CD4-positive, alpha-beta T cell (primary cell): ENCODE results near the gene CRTAC1. TPM values are rescaled to one million over a fixed set of nuclear protein-coding genes. Genes with fewer than 3 reads are reported as not detected.

Experiments
- ATAC-seq: fragments of 200-7000 bp; cut with Tn5 transposase; one replicate; pipeline ENCODE4 v1.10.0; 2022; ENCODE audit warnings: mild to moderate bottlenecking; ENCODE audit not compliant: poor library complexity
- CTCF ChIA-PET: fragments of 350-600 bp; sonication (Branson Sonifier 250); formaldehyde crosslinking; loops from one replicate; lab custom pipeline; 2021; ENCODE audit warnings: antibody characterized with exemption, inconsistent platforms; lab: Charles Lee
- POLR2A ChIA-PET: fragments of 350-600 bp; sonication (Branson Sonifier 250); formaldehyde crosslinking; loops from one replicate; lab custom pipeline; 2021; ENCODE audit warnings: antibody characterized with exemption, inconsistent platforms; lab: Charles Lee
- DNase-seq, 14 experiments: peaks; one replicate each; pipeline ENCODE4 v3.0.0-alpha.2; 2013 to 2020; ENCODE audit warnings: mixed read lengths in 2 of 14
- H3K27ac ChIP-seq, 2 donors: one replicate each; pipeline versions ENCODE4 v1.5.1 to v1.7.0; 2013; ENCODE audit warnings: low read length in 2 of 2, low read depth in 1 of 2, mild to moderate bottlenecking in 1 of 2
- H3K27me3 ChIP-seq, 2 experiments: 1 replicate in 1 of 2; 2 replicates in 1 of 2; pipeline versions ENCODE4 v1.6.1 to v1.7.0; 2013; ENCODE audit warnings: low read length in 2 of 2, control low read depth in 1 of 2, mild to moderate bottlenecking in 1 of 2, moderate library complexity in 1 of 2; ENCODE audit not compliant: insufficient read depth in 2 of 2, control insufficient read depth in 1 of 2
- H3K36me3 ChIP-seq: one replicate; pipeline ENCODE4 v1.6.1; 2013; ENCODE audit warnings: low read length, control low read depth; ENCODE audit not compliant: insufficient read depth
- H3K4me1 ChIP-seq: one replicate; pipeline ENCODE4 v1.6.1; 2013; ENCODE audit warnings: low read length, control low read depth; ENCODE audit not compliant: insufficient read depth
- H3K4me3 ChIP-seq: one replicate; pipeline ENCODE4 v1.5.1; 2013; ENCODE audit warnings: mild to moderate bottlenecking, low read length, moderate library complexity
- H3K9me3 ChIP-seq, 2 experiments: 1 replicate in 1 of 2; 2 replicates in 1 of 2; pipeline versions ENCODE4 v1.6.1 to v1.7.0; 2013; ENCODE audit warnings: low read length in 2 of 2, mild to moderate bottlenecking in 2 of 2, control low read depth in 1 of 2, moderate library complexity in 1 of 2; ENCODE audit not compliant: control insufficient read depth in 1 of 2, insufficient read depth in 1 of 2
- H3K27ac Mint-ChIP-seq: one replicate; pipeline ENCODE4 v1.8.0; 2020; ENCODE audit warnings: mixed read lengths
- H3K27me3 Mint-ChIP-seq: one replicate; pipeline ENCODE4 v1.8.0; 2021; ENCODE audit warnings: mixed read lengths
- H3K36me3 Mint-ChIP-seq: one replicate; pipeline ENCODE4 v1.8.0; 2021; ENCODE audit warnings: low read depth, mixed read lengths
- H3K4me1 Mint-ChIP-seq: one replicate; pipeline ENCODE4 v1.8.0; 2021; ENCODE audit warnings: low read depth, mixed read lengths
- H3K4me3 Mint-ChIP-seq: one replicate; pipeline ENCODE4 v1.8.0; 2020; ENCODE audit warnings: mild to moderate bottlenecking, mixed read lengths
- H3K9me3 Mint-ChIP-seq: one replicate; pipeline ENCODE4 v1.8.0; 2020; ENCODE audit warnings: mixed read lengths
- intact Hi-C, 2 experiments: fragments of 100-400 bp; cut with DNase I in 1 of 2; cut with micrococcal nuclease in 1 of 2; formaldehyde crosslinking; loops; one replicate each; pipeline versions ENCODE4 v1.15.1 to v1.9.0; 2023 to 2025; cut with DNase I, micrococcal nuclease
- total RNA-seq, 174 experiments: library from RNA in 2 of 174; stranded (reverse) in 2 of 174; gene quantifications; one replicate each; pipeline ENCODE4 v1.2.3 and lab custom pipeline; 2021 to 2026
- TF ChIP-seq, protein P1 (sequence below): fragments of 200-600 bp; IDR thresholded peaks from one replicate; pipeline ENCODE4 v1.8.0; 2022; ENCODE audit warnings: antibody characterized with exemption, mild to moderate bottlenecking

CRTAC1 gene
- total RNA-seq, 2 experiments from 2014 or later, result not detected

DNA sequence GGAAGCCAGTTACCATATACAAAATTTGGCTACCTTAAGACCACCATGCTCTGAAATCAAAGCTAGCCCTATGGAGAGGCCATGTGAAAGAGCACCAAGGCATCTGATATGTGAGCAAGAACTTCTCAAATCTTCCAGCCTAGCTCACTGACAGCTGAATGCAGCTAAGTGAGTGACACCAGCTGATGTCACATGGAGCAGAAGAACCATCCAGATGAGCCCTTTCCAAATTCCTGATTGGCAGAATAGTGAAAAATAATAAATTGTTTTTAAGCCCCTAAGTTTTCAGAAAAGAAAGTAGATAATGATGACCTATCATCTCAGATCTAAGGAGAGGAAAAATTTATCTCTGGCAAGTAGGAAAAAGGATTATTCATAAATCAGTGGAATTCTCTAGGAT, 85.6 kb downstream of the CRTAC1 start:
- Mint-ChIP-seq H3K4me3 (no peak overlapping the region), H3K4me1 (no peaks in the 10 kb centered on the region), H3K27ac (no peak overlapping the region), H3K9me3 (no peaks in the 10 kb centered on the region), H3K36me3 (no peaks in the 10 kb centered on the region), H3K27me3 (peaks cover 62% of the 10 kb centered on the region)
- intact Hi-C loops, result no loop called here
- no peaks in the 10 kb centered on the region for H3K9me3 ChIP-seq
- CTCF ChIA-PET, result no interaction called here
- no peaks in the 10 kb centered on the region for H3K4me1 ChIP-seq
- H3K36me3 ChIP-seq, result no peaks in the 10 kb centered on the region
- ATAC-seq, result no peak
- no peak overlapping the region for H3K4me3 ChIP-seq
- POLR2A ChIA-PET, result no interaction called here
- TF ChIP-seq, protein P1, sequence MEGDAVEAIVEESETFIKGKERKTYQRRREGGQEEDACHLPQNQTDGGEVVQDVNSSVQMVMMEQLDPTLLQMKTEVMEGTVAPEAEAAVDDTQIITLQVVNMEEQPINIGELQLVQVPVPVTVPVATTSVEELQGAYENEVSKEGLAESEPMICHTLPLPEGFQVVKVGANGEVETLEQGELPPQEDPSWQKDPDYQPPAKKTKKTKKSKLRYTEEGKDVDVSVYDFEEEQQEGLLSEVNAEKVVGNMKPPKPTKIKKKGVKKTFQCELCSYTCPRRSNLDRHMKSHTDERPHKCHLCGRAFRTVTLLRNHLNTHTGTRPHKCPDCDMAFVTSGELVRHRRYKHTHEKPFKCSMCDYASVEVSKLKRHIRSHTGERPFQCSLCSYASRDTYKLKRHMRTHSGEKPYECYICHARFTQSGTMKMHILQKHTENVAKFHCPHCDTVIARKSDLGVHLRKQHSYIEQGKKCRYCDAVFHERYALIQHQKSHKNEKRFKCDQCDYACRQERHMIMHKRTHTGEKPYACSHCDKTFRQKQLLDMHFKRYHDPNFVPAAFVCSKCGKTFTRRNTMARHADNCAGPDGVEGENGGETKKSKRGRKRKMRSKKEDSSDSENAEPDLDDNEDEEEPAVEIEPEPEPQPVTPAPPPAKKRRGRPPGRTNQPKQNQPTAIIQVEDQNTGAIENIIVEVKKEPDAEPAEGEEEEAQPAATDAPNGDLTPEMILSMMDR, result no peak
- H3K27me3 ChIP-seq, result peaks cover 7 to 15% of the 10 kb centered on the region in 2 experiments
- DNase-seq, result no peak
- no peak overlapping the region for H3K27ac ChIP-seq

DNA sequence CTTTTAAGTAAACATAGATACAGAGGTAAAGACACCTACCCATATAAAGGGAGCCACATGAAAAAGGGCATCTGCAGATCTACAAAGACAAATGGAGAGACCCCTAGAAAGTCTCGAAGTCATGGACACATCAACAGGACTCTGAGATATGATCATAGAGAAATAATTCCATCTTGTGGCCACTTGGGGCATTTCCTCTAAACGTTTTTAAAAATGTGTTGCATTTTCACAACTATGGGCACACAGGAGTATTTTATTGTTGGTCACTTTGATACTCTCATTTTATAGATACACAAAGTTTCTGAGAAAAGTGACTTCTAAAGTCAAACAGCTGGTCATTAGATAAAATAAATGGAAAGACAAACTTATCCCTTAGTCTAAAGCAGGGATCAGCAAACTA, 87.1 kb downstream of the CRTAC1 start:
- ChIA-PET POLR2A (no interaction called here), CTCF (no interaction called here)
- no peaks in the 10 kb centered on the region for H3K4me1 Mint-ChIP-seq
- H3K4me3 Mint-ChIP-seq, result no peak overlapping the region
- Histone ChIP-seq H3K4me1 (no peaks in the 10 kb centered on the region), H3K9me3 (no peaks in the 10 kb centered on the region), H3K36me3 (no peaks in the 10 kb centered on the region), H3K27me3 (peaks cover 7 to 17% of the 10 kb centered on the region in 2 experiments), H3K4me3 (no peak overlapping the region), H3K27ac (no peak overlapping the region)
- H3K9me3 Mint-ChIP-seq, result no peaks in the 10 kb centered on the region
- no peak for ATAC-seq
- H3K36me3 Mint-ChIP-seq, result no peaks in the 10 kb centered on the region
- DNase-seq, result no peak
- TF ChIP-seq, protein P1, result no peak
- intact Hi-C loops, result no loop called here
- no peak overlapping the region for H3K27ac Mint-ChIP-seq
- H3K27me3 Mint-ChIP-seq, result peaks cover 58% of the 10 kb centered on the region

DNA sequence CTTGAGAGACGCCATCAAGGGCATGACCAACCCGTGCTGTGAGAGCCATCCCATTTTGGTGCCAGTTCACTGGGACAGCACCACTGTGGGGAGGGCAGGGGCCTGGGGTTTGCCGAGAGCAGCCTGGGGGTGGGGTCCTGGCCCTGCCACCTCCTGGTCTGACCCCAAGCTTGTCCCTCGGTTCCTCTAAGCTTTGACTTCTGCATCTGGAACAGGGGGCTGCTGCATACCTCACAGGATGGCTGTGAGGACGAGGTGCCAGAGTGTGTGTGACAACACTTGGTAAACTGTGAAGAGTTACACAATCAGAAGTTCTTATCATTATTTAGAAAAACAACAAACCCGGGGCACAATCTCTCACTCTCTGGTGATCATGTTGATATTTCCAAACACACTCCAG, 89.9 kb downstream of the CRTAC1 start:
- no peaks in the 10 kb centered on the region for H3K36me3 ChIP-seq
- DNase-seq, result no peak
- POLR2A ChIA-PET, result no interaction called here
- H3K4me1 ChIP-seq, result no peaks in the 10 kb centered on the region
- Mint-ChIP-seq H3K27me3 (peaks cover 51% of the 10 kb centered on the region), H3K4me3 (no peak overlapping the region), H3K36me3 (no peaks in the 10 kb centered on the region), H3K4me1 (no peaks in the 10 kb centered on the region), H3K27ac (no peak overlapping the region), H3K9me3 (no peaks in the 10 kb centered on the region)
- no peak overlapping the region for H3K27ac ChIP-seq
- H3K4me3 ChIP-seq, result no peak overlapping the region
- peaks cover 0 to 6% of the 10 kb centered on the region in 2 experiments for H3K9me3 ChIP-seq
- H3K27me3 ChIP-seq, result peaks cover 9 to 11% of the 10 kb centered on the region in 2 experiments
- no peak for ATAC-seq
- TF ChIP-seq, protein P1, result no peak
- intact Hi-C loops, result no loop called here
- CTCF ChIA-PET, result no interaction called here
